ENCODE data around the gene SASH3. TPM values are rescaled to one million over a fixed set of nuclear protein-coding genes. Genes with fewer than 3 reads are reported as not detected.
A peak's percentile ranks its signal among the peaks of the same experiment; 100 is the strongest.

Gene SASH3
- polyA plus RNA-seq, 4 donors, result 3.8 to 11.1 (median 7.8) TPM

- Histone ChIP-seq H3K4me3 (ENCODE audit: low read depth in 1 of 3, low read length in 3 of 3) (no peak overlapping the region), H3K27ac (ENCODE audit: low read depth in 1 of 3, low read length in 2 of 3) (no peak overlapping the region), H3K27me3 (ENCODE audit: control insufficient read depth in 3 of 3, insufficient read depth in 3 of 3, low read length in 3 of 3) (no peaks in the 10 kb centered on the region), H3K4me1 (ENCODE audit: control insufficient read depth in 3 of 3, insufficient read depth in 2 of 3, low read depth in 1 of 3, low read length in 2 of 3) (peaks cover 0 to 2% (median under 1%) of the 10 kb centered on the region in 3 donors), H3K9me3 (ENCODE audit: control insufficient read depth in 2 of 2, insufficient read depth in 1 of 2, low read depth in 1 of 2, low read length in 1 of 2) (no peaks in the 10 kb centered on the region), H3K36me3 (ENCODE audit: control insufficient read depth in 3 of 3, insufficient read depth in 2 of 3, low read depth in 1 of 3, low read length in 3 of 3) (peaks cover 0 to 58% (median 0%) of the 10 kb centered on the region in 3 donors)
- DNase-seq, result no peak
- FAIRE-seq, result no peak
Observed at GRCh38 chrX:129763666-129764065, 16.1 kb upstream of the SASH3 start.

GRCh38 chrX:129768186-129768585, 11.6 kb upstream of the SASH3 start:
- no peak for FAIRE-seq
- no peaks in the 10 kb centered on the region for H3K9me3 ChIP-seq (ENCODE audit: control insufficient read depth in 2 of 2, insufficient read depth in 1 of 2, low read depth in 1 of 2, low read length in 1 of 2)
- peaks cover 0 to 14% (median 2%) of the 10 kb centered on the region in 3 donors for H3K4me1 ChIP-seq (ENCODE audit: control insufficient read depth in 3 of 3, insufficient read depth in 2 of 3, low read depth in 1 of 3, low read length in 2 of 3)
- DNase-seq, result no peak
- H3K27me3 ChIP-seq (ENCODE audit: control insufficient read depth in 3 of 3, insufficient read depth in 3 of 3, low read length in 3 of 3), result no peaks in the 10 kb centered on the region
- peaks cover 0 to 21% (median 0%) of the 10 kb centered on the region in 3 donors for H3K36me3 ChIP-seq (ENCODE audit: control insufficient read depth in 3 of 3, insufficient read depth in 2 of 3, low read depth in 1 of 3, low read length in 3 of 3)
- H3K4me3 ChIP-seq (ENCODE audit: low read depth in 1 of 3, low read length in 3 of 3), result no peak overlapping the region
- WGBS, 3 donors, result 91 to 96% (median 95%) methylated on average over 8 of the region's 8 CpGs
- peak overlapping the region in 1 of 3 donors; percentile 39 for H3K27ac ChIP-seq (ENCODE audit: low read depth in 1 of 3, low read length in 2 of 3)

- Histone ChIP-seq H3K27ac (ENCODE audit: low read depth in 1 of 3, low read length in 2 of 3) (peak overlapping the region; percentile 38 to 83 (median 39)), H3K4me3 (ENCODE audit: low read depth in 1 of 3, low read length in 3 of 3) (no peak overlapping the region), H3K27me3 (ENCODE audit: control insufficient read depth in 3 of 3, insufficient read depth in 3 of 3, low read length in 3 of 3) (no peaks in the 10 kb centered on the region), H3K4me1 (ENCODE audit: control insufficient read depth in 3 of 3, insufficient read depth in 2 of 3, low read depth in 1 of 3, low read length in 2 of 3) (peaks cover 0 to 20% (median 2%) of the 10 kb centered on the region in 3 donors), H3K36me3 (ENCODE audit: control insufficient read depth in 3 of 3, insufficient read depth in 2 of 3, low read depth in 1 of 3, low read length in 3 of 3) (peaks cover 0 to 18% (median 0%) of the 10 kb centered on the region in 3 donors), H3K9me3 (ENCODE audit: control insufficient read depth in 2 of 2, insufficient read depth in 1 of 2, low read depth in 1 of 2, low read length in 1 of 2) (no peaks in the 10 kb centered on the region)
- WGBS, 3 donors, result 38 to 63% (median 58%) methylated on average over 7 to 8 of the region's 8 CpGs
- peak in 1 of 2 donors; percentile 52 for DNase-seq
- no peak for FAIRE-seq
Observed at GRCh38 chrX:129768586-129769466, 10.9 kb upstream of the SASH3 start.

GRCh38 chrX:129769467-129770154, 10.1 kb upstream of the SASH3 start:
- 53 to 55% (median 54%) methylated on average over 9 of the region's 9 CpGs for WGBS, 3 donors
- no peak for FAIRE-seq

GRCh38 chrX:129771266-129771995, 8.3 kb upstream of the SASH3 start:
- DNase-seq, result peak in 1 of 2 donors; percentile 35

More at GRCh38 chrX:129769467-129770154, 10.1 kb upstream of the SASH3 start:
- Histone ChIP-seq H3K36me3 (ENCODE audit: control insufficient read depth in 3 of 3, insufficient read depth in 2 of 3, low read depth in 1 of 3, low read length in 3 of 3) (peaks cover 0 to 18% (median 0%) of the 10 kb centered on the region in 3 donors), H3K4me1 (ENCODE audit: control insufficient read depth in 3 of 3, insufficient read depth in 2 of 3, low read depth in 1 of 3, low read length in 2 of 3) (peaks cover 0 to 25% (median 2%) of the 10 kb centered on the region in 3 donors), H3K4me3 (ENCODE audit: low read depth in 1 of 3, low read length in 3 of 3) (no peak overlapping the region), H3K27me3 (ENCODE audit: control insufficient read depth in 3 of 3, insufficient read depth in 3 of 3, low read length in 3 of 3) (no peaks in the 10 kb centered on the region), H3K27ac (ENCODE audit: low read depth in 1 of 3, low read length in 2 of 3) (peak overlapping the region in 2 of 3 donors; percentile 38 to 83), H3K9me3 (ENCODE audit: control insufficient read depth in 2 of 2, insufficient read depth in 1 of 2, low read depth in 1 of 2, low read length in 1 of 2) (no peaks in the 10 kb centered on the region)
- DNase-seq, result peak in 1 of 2 donors; percentile 68

GRCh38 chrX:129772796-129773431, 6.8 kb upstream of the SASH3 start:
- no peak for FAIRE-seq
- peak; percentile 75 to 86 for DNase-seq
- Histone ChIP-seq H3K4me1 (ENCODE audit: control insufficient read depth in 3 of 3, insufficient read depth in 2 of 3, low read depth in 1 of 3, low read length in 2 of 3) (peaks cover 0 to 41% (median 2%) of the 10 kb centered on the region in 3 donors), H3K27me3 (ENCODE audit: control insufficient read depth in 3 of 3, insufficient read depth in 3 of 3, low read length in 3 of 3) (no peaks in the 10 kb centered on the region), H3K9me3 (ENCODE audit: control insufficient read depth in 2 of 2, insufficient read depth in 1 of 2, low read depth in 1 of 2, low read length in 1 of 2) (no peaks in the 10 kb centered on the region), H3K27ac (ENCODE audit: low read depth in 1 of 3, low read length in 2 of 3) (peak overlapping the region; percentile 79 to 88 (median 88)), H3K36me3 (ENCODE audit: control insufficient read depth in 3 of 3, insufficient read depth in 2 of 3, low read depth in 1 of 3, low read length in 3 of 3) (peaks cover 0 to 8% (median 0%) of the 10 kb centered on the region in 3 donors), H3K4me3 (ENCODE audit: low read depth in 1 of 3, low read length in 3 of 3) (no peak overlapping the region)
- 24 to 45% (median 32%) methylated on average over 12 to 14 of the region's 14 CpGs for whole genome bisulfite sequencing, 3 donors

More at GRCh38 chrX:129771266-129771995, 8.3 kb upstream of the SASH3 start:
- Histone ChIP-seq H3K27me3 (ENCODE audit: control insufficient read depth in 3 of 3, insufficient read depth in 3 of 3, low read length in 3 of 3) (no peaks in the 10 kb centered on the region), H3K9me3 (ENCODE audit: control insufficient read depth in 2 of 2, insufficient read depth in 1 of 2, low read depth in 1 of 2, low read length in 1 of 2) (no peaks in the 10 kb centered on the region), H3K4me3 (ENCODE audit: low read depth in 1 of 3, low read length in 3 of 3) (no peak overlapping the region), H3K36me3 (ENCODE audit: control insufficient read depth in 3 of 3, insufficient read depth in 2 of 3, low read depth in 1 of 3, low read length in 3 of 3) (peaks cover 0 to 18% (median 0%) of the 10 kb centered on the region in 3 donors), H3K4me1 (ENCODE audit: control insufficient read depth in 3 of 3, insufficient read depth in 2 of 3, low read depth in 1 of 3, low read length in 2 of 3) (peaks cover 0 to 26% (median 2%) of the 10 kb centered on the region in 3 donors), H3K27ac (ENCODE audit: low read depth in 1 of 3, low read length in 2 of 3) (peak overlapping the region in 1 of 3 donors; percentile 70)
- FAIRE-seq, result no peak
- 68 to 77% (median 70%) methylated on average over 14 of the region's 14 CpGs for WGBS, 3 donors

GRCh38 chrX:129773649-129774458, 5.9 kb upstream of the SASH3 start:
- WGBS, 3 donors, result 21 to 68% (median 47%) methylated on average over 3 to 4 of the region's 4 CpGs
- FAIRE-seq, result no peak
- Histone ChIP-seq H3K36me3 (ENCODE audit: control insufficient read depth in 3 of 3, insufficient read depth in 2 of 3, low read depth in 1 of 3, low read length in 3 of 3) (no peaks in the 10 kb centered on the region), H3K4me3 (ENCODE audit: low read depth in 1 of 3, low read length in 3 of 3) (no peak overlapping the region), H3K27me3 (ENCODE audit: control insufficient read depth in 3 of 3, insufficient read depth in 3 of 3, low read length in 3 of 3) (no peaks in the 10 kb centered on the region), H3K27ac (ENCODE audit: low read depth in 1 of 3, low read length in 2 of 3) (peak overlapping the region; percentile 79 to 88 (median 88)), H3K9me3 (ENCODE audit: control insufficient read depth in 2 of 2, insufficient read depth in 1 of 2, low read depth in 1 of 2, low read length in 1 of 2) (no peaks in the 10 kb centered on the region), H3K4me1 (ENCODE audit: control insufficient read depth in 3 of 3, insufficient read depth in 2 of 3, low read depth in 1 of 3, low read length in 2 of 3) (peaks cover 0 to 38% (median under 1%) of the 10 kb centered on the region in 3 donors)
- peak; percentile 87 to 88 for DNase-seq
